ENCODE results near the gene DENND1A.

- no peak for TF ChIP-seq FOXA3 (CRISPR knock-in tag; IDR thresholded peaks at IDR 0.05)
- TF ChIP-seq HMGXB4 (CRISPR knock-in tag; IDR thresholded peaks at IDR 0.05; ENCODE audit: borderline replicate concordance in 1 of 2, low read depth in 1 of 2) = no peak
- TF ChIP-seq CTCF (CRISPR knock-in tag; IDR thresholded peaks at IDR 0.05) = no peak
- TF ChIP-seq PRDM4 (CRISPR knock-in tag; IDR thresholded peaks at IDR 0.05; ENCODE audit: borderline replicate concordance) = no peak
- TF ChIP-seq ZNF660 (CRISPR knock-in tag; IDR thresholded peaks at IDR 0.05; ENCODE audit: borderline replicate concordance, low read depth) = no peak
Measured at GRCh38 chr9:123513554-123513953, 416.4 kb downstream of the DENND1A start.
